Naive thymus-derived CD8-positive, alpha-beta T cell (primary cell): ENCODE measurements around the gene EFCC1. TPM values are rescaled to one million over a fixed set of nuclear protein-coding genes. Genes with fewer than 3 reads are reported as not detected.
"Not testable (repeated sequence)": the region's sequence is repeated elsewhere in the genome, so short reads cannot be mapped to it uniquely, and the experiment has no call there.

Source experiments
- ATAC-seq, 2 donors: fragments of 150-1000 bp; cut with Tn5 transposase in 1 of 2; sonication (Bioruptor Pico), chemical (Tn5 transposase) in 1 of 2; 1 replicate in 1 of 2; 2 replicates in 1 of 2; pipeline ENCODE4 v1.10.0; 2021; ENCODE audit warnings: mild to moderate bottlenecking in 2 of 2, moderate library complexity in 2 of 2
- POLR2A ChIA-PET: fragments of 350-600 bp; sonication (Branson Sonifier 250); formaldehyde crosslinking; loops from one replicate; lab custom pipeline; 2021; ENCODE audit warnings: antibody characterized with exemption; lab: Charles Lee
- DNase-seq, 10 donors: peaks; one replicate each; pipeline versions ENCODE4 v3.0.0 to v3.0.0-alpha.2; 2020 to 2022
- H3K27ac Mint-ChIP-seq, 10 donors: one replicate each; pipeline ENCODE4 v1.8.0; 2020 to 2022; ENCODE audit warnings: mild to moderate bottlenecking in 10 of 10, mixed read lengths in 10 of 10, moderate library complexity in 4 of 10, inconsistent platforms in 1 of 10
- H3K27me3 Mint-ChIP-seq, 5 donors: one replicate each; pipeline ENCODE4 v1.8.0; 2021 to 2022; ENCODE audit warnings: mixed read lengths in 5 of 5
- H3K36me3 Mint-ChIP-seq, 3 donors: one replicate each; pipeline ENCODE4 v1.8.0; 2020 to 2022; ENCODE audit warnings: mixed read lengths in 3 of 3, mild to moderate bottlenecking in 2 of 3, inconsistent platforms in 1 of 3
- H3K4me1 Mint-ChIP-seq, 4 donors: one replicate each; pipeline ENCODE4 v1.8.0; 2021 to 2022; ENCODE audit warnings: mixed read lengths in 4 of 4
- H3K4me3 Mint-ChIP-seq, 10 donors: one replicate each; pipeline ENCODE4 v1.8.0; 2020 to 2022; ENCODE audit warnings: mild to moderate bottlenecking in 10 of 10, mixed read lengths in 10 of 10, moderate library complexity in 6 of 10, inconsistent platforms in 1 of 10
- H3K9me3 Mint-ChIP-seq, 9 donors: one replicate each; pipeline ENCODE4 v1.8.0; 2020 to 2022; ENCODE audit warnings: mixed read lengths in 9 of 9, mild to moderate bottlenecking in 3 of 9, inconsistent platforms in 1 of 9, moderate library complexity in 1 of 9
- polyA plus RNA-seq, 3 donors: library from polyadenylated mRNA; unstranded; fragments of 300-500 nt; fragmentation: Illumina TruSeq; gene quantifications; one replicate each; pipeline ENCODE4 v1.2.3, GENCODE V29; 2021
- total RNA-seq, 8 experiments: library from RNA in 2 of 8; stranded (reverse) in 2 of 8; gene quantifications; one replicate each; pipeline ENCODE4 v1.2.3 and lab custom pipeline; 2021 to 2026

Gene EFCC1
- total and polyA plus RNA-seq, 5 experiments from 2014 or later: 0.21 to 0.69 (median 0.47) TPM

DNA sequence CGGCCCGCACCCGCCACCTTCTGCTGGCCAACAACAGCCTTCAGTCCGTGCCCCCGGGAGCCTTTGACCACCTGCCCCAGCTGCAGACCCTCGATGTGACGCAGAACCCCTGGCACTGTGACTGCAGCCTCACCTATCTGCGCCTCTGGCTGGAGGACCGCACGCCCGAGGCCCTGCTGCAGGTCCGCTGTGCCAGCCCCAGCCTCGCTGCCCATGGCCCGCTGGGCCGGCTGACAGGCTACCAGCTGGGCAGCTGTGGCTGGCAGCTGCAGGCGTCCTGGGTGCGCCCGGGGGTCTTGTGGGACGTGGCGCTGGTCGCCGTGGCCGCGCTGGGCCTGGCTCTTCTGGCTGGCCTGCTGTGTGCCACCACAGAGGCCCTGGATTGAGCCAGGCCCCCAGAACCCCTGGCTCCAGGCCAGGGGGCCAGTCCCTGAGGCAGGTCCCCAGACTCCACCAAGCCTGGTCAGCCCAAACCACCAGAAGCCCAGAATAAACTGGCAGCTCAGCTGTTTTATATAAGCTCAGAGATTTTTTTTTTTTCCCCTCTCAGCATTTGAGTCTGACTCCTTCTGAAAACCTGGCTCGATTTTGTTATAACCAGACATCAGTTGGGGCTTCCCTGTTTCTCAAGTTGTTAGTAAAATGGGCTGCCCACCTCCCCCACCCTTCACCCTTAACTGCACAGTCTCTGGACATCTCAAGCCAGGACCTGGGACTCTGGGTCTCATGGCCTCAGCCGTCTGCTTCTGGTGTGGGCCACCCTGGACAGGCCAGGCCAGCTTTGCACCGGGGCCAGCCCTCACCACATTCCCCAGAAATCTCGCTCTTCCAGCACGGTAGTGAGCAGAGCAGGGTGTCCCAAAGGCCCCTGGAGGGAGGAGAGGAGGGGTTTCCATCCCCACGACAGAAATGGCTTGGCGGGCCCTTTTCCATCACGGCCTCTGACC is 61.1 kb downstream of the EFCC1 start:
- H3K36me3 Mint-ChIP-seq: no peaks in the 10 kb centered on the region
- H3K27ac Mint-ChIP-seq: peak overlapping the region in 1 of 10 donors; percentile 63
- H3K27me3 Mint-ChIP-seq: no peaks in the 10 kb centered on the region
- no peak for ATAC-seq
- no peak for DNase-seq
- no peaks in the 10 kb centered on the region for H3K9me3 Mint-ChIP-seq
- POLR2A ChIA-PET: interaction anchor here (1.1 to 1.2 kb wide), 2 partner anchors 23 to 187 kb away, joined by 3 read pairs; partner anchors contain the start of gene COPG1
- peaks cover 0 to 10% (median 9%) of the 10 kb centered on the region in 4 donors for H3K4me1 Mint-ChIP-seq
- no peak overlapping the region for H3K4me3 Mint-ChIP-seq

DNA sequence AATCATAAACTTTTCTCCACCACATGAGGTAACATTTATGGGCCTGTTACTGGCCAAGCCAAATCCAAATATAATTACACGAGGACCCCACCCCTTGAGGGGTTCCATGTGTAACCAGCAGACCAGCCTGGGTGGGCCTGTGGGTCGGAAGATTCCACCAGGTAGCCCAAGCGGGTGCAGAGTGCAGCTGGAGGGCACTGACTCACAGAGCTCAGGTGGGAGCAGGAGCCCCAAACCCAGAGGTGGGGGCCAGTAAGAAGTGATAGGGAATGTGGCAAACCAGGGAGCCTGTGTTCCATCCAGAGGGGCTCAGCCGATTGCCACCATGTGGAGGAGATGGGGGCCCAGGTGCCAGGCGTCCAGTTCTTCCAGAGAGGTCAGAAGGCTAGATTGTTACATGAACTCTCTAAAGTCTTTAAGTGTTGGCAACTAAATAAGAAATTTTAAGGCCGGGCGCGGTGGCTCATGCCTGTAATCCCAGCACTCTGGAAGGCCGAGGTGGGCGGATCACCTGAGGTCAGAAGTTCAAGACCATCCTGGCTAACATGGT is 62.1 kb downstream of the EFCC1 start:
- POLR2A ChIA-PET: interaction anchor here (0.6 kb wide), 1 partner anchor 332 kb away, joined by 4 read pairs; no protein-coding TSS in a partner anchor

DNA sequence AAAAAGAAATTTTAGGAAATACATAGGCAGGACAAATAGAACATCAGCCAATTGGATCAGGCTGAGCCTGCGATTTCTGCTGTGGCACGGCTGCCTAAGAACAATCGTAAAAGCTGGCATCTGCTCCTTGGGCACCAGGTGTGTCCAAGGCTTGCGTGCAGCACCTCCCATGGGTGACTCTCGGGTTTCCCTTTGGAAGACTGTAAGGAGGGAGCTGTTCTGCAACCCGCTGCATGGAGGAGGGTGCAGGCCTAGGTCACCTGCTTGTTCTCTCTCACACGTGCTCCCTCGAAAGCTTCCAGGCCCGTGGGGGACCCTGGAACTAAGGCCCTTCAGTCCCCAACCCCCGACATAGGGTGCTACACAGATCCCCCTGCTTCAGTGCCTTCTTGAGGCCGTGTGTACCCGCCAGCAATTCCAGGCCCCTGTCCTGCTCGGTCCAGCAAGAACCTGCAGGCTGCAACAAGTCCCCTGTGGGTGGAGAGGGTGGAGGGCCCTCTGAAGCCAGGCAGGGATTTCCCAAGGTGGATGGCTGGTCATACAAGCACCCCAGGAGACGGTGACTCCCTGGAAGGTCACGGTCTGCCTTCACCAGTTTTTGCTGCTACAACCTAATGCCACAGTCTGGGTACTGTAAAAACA is 62.9 kb downstream of the EFCC1 start:
- H3K4me1 Mint-ChIP-seq: peaks cover 4 to 11% (median 10%) of the 10 kb centered on the region in 4 donors
- DNase-seq: no peak
- ATAC-seq: no peak
- no peak overlapping the region for H3K4me3 Mint-ChIP-seq
- no peak overlapping the region for H3K27ac Mint-ChIP-seq
- no peaks in the 10 kb centered on the region for H3K9me3 Mint-ChIP-seq
- no peaks in the 10 kb centered on the region for H3K36me3 Mint-ChIP-seq
- H3K27me3 Mint-ChIP-seq: no peaks in the 10 kb centered on the region
- POLR2A ChIA-PET: interaction anchor here (0.6 to 0.7 kb wide), 3 partner anchors 11 to 331 kb away, joined by 3 to 4 read pairs (median 4); no protein-coding TSS in a partner anchor

More for the DNA sequence above, 62.1 kb downstream of the EFCC1 start:
- Mint-ChIP-seq H3K4me3 (no peak overlapping the region), H3K4me1 (peaks cover 0 to 15% (median 11%) of the 10 kb centered on the region in 4 donors), H3K27ac (peak overlapping the region in 2 of 10 donors; percentile 63 to 73), H3K27me3 (no peaks in the 10 kb centered on the region), H3K36me3 (no peaks in the 10 kb centered on the region), H3K9me3 (no peaks in the 10 kb centered on the region)
- ATAC-seq (no peak), DNase-seq (no peak)

DNA sequence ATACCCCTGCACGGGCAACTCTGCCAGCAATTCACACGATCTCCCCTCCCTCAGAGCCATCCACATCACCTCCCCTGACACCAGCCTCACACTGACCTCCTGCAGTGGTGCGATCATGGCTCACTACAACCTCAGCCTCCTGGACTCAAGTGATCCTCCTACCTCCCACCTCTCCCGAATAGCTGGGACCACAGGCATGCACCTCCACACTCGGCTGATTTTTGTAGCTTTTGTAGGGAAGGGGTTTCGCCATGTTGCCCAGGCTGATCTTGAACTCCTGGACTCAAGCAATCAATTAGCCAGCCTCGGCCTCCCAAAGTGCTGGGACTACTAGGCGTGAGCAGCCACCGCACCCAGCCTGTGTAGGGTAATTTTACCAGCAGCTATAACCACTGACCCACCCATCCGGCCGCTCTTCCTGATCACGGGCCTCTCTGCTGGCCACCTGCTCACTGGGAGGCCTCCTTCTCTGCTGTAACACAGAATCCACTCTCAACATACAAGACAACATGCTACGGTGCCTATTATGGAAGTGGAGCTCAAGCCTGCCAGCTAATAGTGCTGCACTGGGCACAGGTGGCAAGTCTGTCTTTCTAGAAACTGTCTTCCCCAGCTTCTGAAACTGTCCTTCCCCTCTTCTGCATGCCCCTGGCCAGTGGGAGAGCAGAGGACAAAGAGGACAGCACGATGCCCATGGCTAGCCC is 64.1 kb downstream of the EFCC1 start:
- H3K36me3 Mint-ChIP-seq: no peaks in the 10 kb centered on the region
- no peak overlapping the region for H3K4me3 Mint-ChIP-seq
- H3K9me3 Mint-ChIP-seq: no peaks in the 10 kb centered on the region
- DNase-seq (no peak), ATAC-seq (no peak)
- POLR2A ChIA-PET: interaction anchor here (0.7 to 0.9 kb wide), 3 partner anchors 38 to 110 kb away, joined by 3 to 4 read pairs (median 4); no protein-coding TSS in a partner anchor
- H3K27me3 Mint-ChIP-seq: peaks cover 0 to 1% (median 0%) of the 10 kb centered on the region in 5 donors
- H3K27ac Mint-ChIP-seq: peak overlapping the region in 1 of 10 donors; percentile 22
- H3K4me1 Mint-ChIP-seq: peaks cover 14 to 23% (median 19%) of the 10 kb centered on the region in 4 donors

DNA sequence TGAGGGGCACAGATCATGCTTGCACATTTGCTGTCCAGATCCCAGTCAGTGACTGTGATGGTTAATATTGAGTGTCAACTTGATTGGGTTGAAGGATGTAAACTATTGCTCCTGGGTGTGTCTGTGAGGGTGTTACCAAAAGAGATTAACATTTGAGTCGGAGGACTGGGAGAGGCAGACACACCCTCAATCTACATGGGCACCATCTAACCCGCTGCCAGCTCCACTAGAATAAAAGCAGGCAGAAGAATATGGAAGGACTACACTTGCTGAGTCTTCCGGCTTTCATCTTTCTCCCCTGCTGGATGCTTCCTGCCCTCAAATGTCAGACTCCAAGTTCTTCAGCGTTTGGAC is 64.6 kb downstream of the EFCC1 start:
- DNase-seq: no peak
- POLR2A ChIA-PET: interaction anchor here (0.9 kb wide), 1 partner anchor 39 kb away, joined by 3 read pairs; no protein-coding TSS in a partner anchor
- Mint-ChIP-seq H3K27ac (no peak overlapping the region), H3K4me3 (no peak overlapping the region), H3K9me3 (no peaks in the 10 kb centered on the region), H3K27me3 (peaks cover 0 to 6% (median 0%) of the 10 kb centered on the region in 5 donors), H3K36me3 (no peaks in the 10 kb centered on the region), H3K4me1 (peaks cover 18 to 28% (median 23%) of the 10 kb centered on the region in 4 donors)
- ATAC-seq: no peak

DNA sequence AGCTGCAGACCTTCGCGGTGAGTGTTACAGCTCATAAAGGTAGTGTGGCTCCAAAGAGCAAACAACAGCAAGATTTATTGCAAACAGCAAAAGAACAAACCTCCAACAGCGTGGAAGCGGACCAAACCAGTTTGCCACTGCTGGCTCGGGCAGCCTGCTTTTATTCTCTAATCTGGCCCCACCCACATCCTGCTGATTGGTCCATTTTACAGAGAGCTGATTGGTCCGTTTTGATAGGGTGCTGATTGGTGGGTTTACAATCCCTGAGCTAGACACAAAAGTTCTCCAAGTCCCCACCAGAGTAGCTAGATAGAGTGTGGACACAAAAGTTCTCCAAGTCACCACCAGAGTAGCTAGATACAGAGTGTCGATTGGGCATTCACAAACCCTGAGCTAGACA is 66.6 kb downstream of the EFCC1 start:
- ATAC-seq: peak; percentile 28 to 55
- H3K4me3 Mint-ChIP-seq: peak overlapping the region; percentile 69 to 89 (median 78)
- H3K9me3 Mint-ChIP-seq, H3K36me3 Mint-ChIP-seq, H3K27me3 Mint-ChIP-seq: not testable (repeated sequence)
- H3K27ac Mint-ChIP-seq: peak overlapping the region in 6 of 10 donors; percentile 20 to 90 (median 80)
- POLR2A ChIA-PET: interaction anchor here (0.7 to 3.4 kb wide), 7 partner anchors 33 to 248 kb away, joined by 3 to 26 read pairs (median 4); partner anchors contain the start of gene RAB43
- DNase-seq: peak in 6 of 10 donors; percentile 27 to 60 (median 53)
- H3K4me1 Mint-ChIP-seq: peaks cover 18 to 28% (median 23%) of the 10 kb centered on the region in 4 donors

GRCh38 chr3:129068291-129068886 is 67.3 kb downstream of the EFCC1 start:
- H3K9me3 Mint-ChIP-seq: no peaks in the 10 kb centered on the region
- peaks cover 18 to 28% (median 23%) of the 10 kb centered on the region in 4 donors for H3K4me1 Mint-ChIP-seq
- peak overlapping the region in 6 of 10 donors; percentile 24 to 90 (median 66) for H3K27ac Mint-ChIP-seq
- peaks cover 0 to 6% (median 0%) of the 10 kb centered on the region in 5 donors for H3K27me3 Mint-ChIP-seq
- POLR2A ChIA-PET: interaction anchor here (0.6 to 3.4 kb wide), 11 partner anchors 33 to 248 kb away, joined by 3 to 26 read pairs (median 4); partner anchors contain the start of genes CNBP and RAB43
- peak overlapping the region; percentile 68 to 89 (median 76) for H3K4me3 Mint-ChIP-seq
- DNase-seq (peak in 1 of 10 donors; percentile 30), ATAC-seq (peak; percentile 51 to 84)
- H3K36me3 Mint-ChIP-seq: no peaks in the 10 kb centered on the region

DNA sequence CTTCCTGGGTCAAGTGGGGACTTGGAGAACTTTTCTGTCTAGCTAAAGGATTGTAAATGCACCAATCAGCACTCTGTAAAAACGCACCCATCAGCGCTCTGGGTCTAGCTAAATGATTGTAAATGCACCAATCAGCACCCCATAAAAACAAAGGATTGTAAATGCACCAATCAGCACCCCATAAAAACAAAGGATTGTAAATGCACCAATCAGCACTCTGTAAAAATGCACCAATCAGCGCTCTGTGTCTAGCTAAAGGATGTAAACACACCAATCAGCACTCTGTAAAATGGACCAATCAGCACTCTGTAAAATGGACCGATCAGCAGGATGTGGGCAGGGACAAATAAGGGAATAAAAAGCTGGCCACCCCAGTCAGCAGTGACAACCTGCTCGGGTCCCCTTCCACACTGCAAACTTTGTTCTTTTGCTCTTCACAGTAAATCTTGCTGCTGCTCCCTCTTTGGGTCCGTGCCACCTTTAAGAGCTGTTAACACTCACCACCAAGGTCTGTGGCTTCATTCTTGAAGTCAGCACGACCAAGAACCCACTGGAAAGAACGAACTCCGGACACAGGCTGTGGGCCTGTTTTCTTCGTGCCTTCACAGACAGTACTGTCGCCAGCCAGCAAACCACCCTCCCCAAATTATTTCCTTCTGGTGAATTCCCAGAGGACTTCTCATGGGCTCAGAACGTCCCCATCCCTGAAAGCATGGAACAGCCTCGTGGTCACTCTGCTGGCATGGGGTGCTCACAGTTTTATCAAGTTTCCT is 68.4 kb downstream of the EFCC1 start:
- ATAC-seq: peak in 1 of 2 donors; percentile 38
- H3K4me1 Mint-ChIP-seq: peaks cover 18 to 28% (median 23%) of the 10 kb centered on the region in 4 donors
- not testable (repeated sequence) for H3K9me3 Mint-ChIP-seq, DNase-seq, H3K27me3 Mint-ChIP-seq, H3K36me3 Mint-ChIP-seq
- POLR2A ChIA-PET: interaction anchor here (0.9 to 3.4 kb wide), 6 partner anchors 8 to 113 kb away, joined by 3 to 26 read pairs (median 6); partner anchors contain the start of genes CNBP and RAB43
- peak overlapping the region; percentile 10 to 89 (median 74) for H3K4me3 Mint-ChIP-seq
- peak overlapping the region in 4 of 10 donors; percentile 38 to 66 (median 44) for H3K27ac Mint-ChIP-seq

- peak overlapping the region in 9 of 10 donors; percentile 24 to 81 (median 60) for H3K4me3 Mint-ChIP-seq
Measured at GRCh38 chr3:129070086-129070885, 69.2 kb downstream of the EFCC1 start.

DNA sequence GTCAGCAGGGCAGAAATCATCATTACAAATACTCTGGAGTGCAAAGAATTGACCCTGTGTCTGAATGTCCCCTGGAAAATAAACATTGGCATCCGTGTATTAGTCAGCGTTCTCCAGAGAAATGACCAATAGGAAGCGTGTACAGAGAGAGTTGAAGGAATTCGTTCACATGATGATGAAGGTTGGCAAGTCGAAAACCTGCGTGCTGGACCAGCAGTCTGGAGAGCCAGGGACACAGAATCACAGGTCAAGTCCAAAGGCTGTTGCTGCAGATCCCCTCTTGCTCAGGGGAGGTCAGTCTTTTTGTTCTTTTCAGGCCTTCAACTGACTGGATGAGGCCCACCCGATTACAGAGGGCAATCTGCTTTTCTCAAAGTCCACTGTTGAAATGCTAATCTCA is 76.1 kb downstream of the EFCC1 start:
- H3K4me3 Mint-ChIP-seq: no peak overlapping the region
- ATAC-seq (no peak), DNase-seq (no peak)
- no peak overlapping the region for H3K27ac Mint-ChIP-seq
- H3K36me3 Mint-ChIP-seq: no peaks in the 10 kb centered on the region
- peaks cover 9 to 15% (median 12%) of the 10 kb centered on the region in 4 donors for H3K4me1 Mint-ChIP-seq
- no peaks in the 10 kb centered on the region for H3K9me3 Mint-ChIP-seq
- POLR2A ChIA-PET: interaction anchor here (0.7 to 1.2 kb wide), 4 partner anchors 8 to 44 kb away, joined by 3 to 6 read pairs (median 3); no protein-coding TSS in a partner anchor
- no peaks in the 10 kb centered on the region for H3K27me3 Mint-ChIP-seq

More at GRCh38 chr3:129070086-129070885, 69.2 kb downstream of the EFCC1 start:
- ATAC-seq (peak in 1 of 2 donors; percentile 48), DNase-seq (no peak)
- peaks cover 0 to 6% (median 0%) of the 10 kb centered on the region in 5 donors for H3K27me3 Mint-ChIP-seq
- POLR2A ChIA-PET: interaction anchor here (0.6 to 3.4 kb wide), 3 partner anchors 49 to 113 kb away, joined by 3 to 26 read pairs (median 5); partner anchors contain the start of genes CNBP and RAB43
- no peaks in the 10 kb centered on the region for H3K9me3 Mint-ChIP-seq
- peaks cover 18 to 28% (median 22%) of the 10 kb centered on the region in 4 donors for H3K4me1 Mint-ChIP-seq
- no peaks in the 10 kb centered on the region for H3K36me3 Mint-ChIP-seq
- H3K27ac Mint-ChIP-seq: peak overlapping the region in 4 of 10 donors; percentile 22 to 69 (median 34)
